Lower leg skin (tissue), 3 donors: ENCODE results near the gene VPREB3.

Experiments used
- POLR2A ChIP-seq, 2 donors: fragments of 450-650 bp; IDR thresholded peaks; one replicate each; pipeline ENCODE4 v1.6.1; 2016 to 2017; ENCODE audit warnings: antibody characterized with exemption in 2 of 2, mild to moderate bottlenecking in 1 of 2, moderate library complexity in 1 of 2
- TF ChIP-seq, protein P1 (sequence below), 3 donors: fragments of 450-650 bp; IDR thresholded peaks; one replicate each; pipeline ENCODE4 v1.5.1; 2016; ENCODE audit warnings: antibody characterized with exemption in 3 of 3, mild to moderate bottlenecking in 3 of 3, moderate library complexity in 2 of 3

DNA sequence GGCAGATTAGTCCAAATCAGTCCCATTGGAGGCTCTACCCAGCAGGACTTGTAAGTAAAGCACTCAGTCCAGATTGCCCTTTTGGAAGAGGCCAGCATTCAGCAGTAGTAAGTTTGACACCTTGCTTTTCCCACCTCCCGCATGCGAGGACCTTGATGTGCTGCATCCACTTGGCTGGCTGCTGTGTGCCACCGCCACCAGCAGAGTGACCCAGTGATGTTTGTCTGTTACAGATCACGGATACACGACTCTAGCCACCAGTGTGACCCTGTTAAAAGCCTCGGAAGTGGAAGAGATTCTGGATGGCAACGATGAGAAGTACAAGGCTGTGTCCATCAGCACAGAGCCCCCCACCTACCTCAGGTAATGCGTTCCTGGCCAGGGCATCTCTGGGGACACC lies 39.1 kb upstream of the VPREB3 start:
- TF ChIP-seq, protein P1, sequence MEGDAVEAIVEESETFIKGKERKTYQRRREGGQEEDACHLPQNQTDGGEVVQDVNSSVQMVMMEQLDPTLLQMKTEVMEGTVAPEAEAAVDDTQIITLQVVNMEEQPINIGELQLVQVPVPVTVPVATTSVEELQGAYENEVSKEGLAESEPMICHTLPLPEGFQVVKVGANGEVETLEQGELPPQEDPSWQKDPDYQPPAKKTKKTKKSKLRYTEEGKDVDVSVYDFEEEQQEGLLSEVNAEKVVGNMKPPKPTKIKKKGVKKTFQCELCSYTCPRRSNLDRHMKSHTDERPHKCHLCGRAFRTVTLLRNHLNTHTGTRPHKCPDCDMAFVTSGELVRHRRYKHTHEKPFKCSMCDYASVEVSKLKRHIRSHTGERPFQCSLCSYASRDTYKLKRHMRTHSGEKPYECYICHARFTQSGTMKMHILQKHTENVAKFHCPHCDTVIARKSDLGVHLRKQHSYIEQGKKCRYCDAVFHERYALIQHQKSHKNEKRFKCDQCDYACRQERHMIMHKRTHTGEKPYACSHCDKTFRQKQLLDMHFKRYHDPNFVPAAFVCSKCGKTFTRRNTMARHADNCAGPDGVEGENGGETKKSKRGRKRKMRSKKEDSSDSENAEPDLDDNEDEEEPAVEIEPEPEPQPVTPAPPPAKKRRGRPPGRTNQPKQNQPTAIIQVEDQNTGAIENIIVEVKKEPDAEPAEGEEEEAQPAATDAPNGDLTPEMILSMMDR (IDR thresholded peaks at IDR 0.05): no peak
- no peak for TF ChIP-seq POLR2A (IDR thresholded peaks at IDR 0.05)
